MG63 (cell line): Measurements from ENCODE around the gene SMIM22. TPM values are rescaled to one million over a fixed set of nuclear protein-coding genes. Genes with fewer than 3 reads are reported as not detected.

ENCODE experiments used
- DNase-seq: peaks from one replicate; pipeline ENCODE4 v3.0.0-alpha.2; 2020
- H3K27me3 ChIP-seq: fragments of 250-450 bp; sonication (Bioruptor Pico); 2 replicates; pipeline ENCODE4 v1.5.1; 2020; ENCODE audit warnings: mild to moderate bottlenecking, moderate library complexity
- H3K36me3 ChIP-seq: fragments of 250-450 bp; sonication (Bioruptor Pico); 2 replicates; pipeline ENCODE4 v1.5.1; 2020; ENCODE audit warnings: mild to moderate bottlenecking, moderate library complexity
- H3K4me3 ChIP-seq: fragments of 250-450 bp; sonication (Bioruptor Pico); 2 replicates; pipeline ENCODE4 v1.5.1; 2020; ENCODE audit warnings: mild to moderate bottlenecking, moderate library complexity
- H3K9me3 ChIP-seq: fragments of 250-450 bp; sonication (Bioruptor Pico); 2 replicates; pipeline ENCODE4 v1.5.1; 2020; ENCODE audit warnings: mild to moderate bottlenecking, moderate library complexity
- total RNA-seq: library from RNA; depleted of rRNA; stranded (reverse); fragments of >200 nt; shearing (Covaris generic); gene quantifications from 2 replicates; pipeline ENCODE4 v1.2.3, GENCODE V29; 2014; ENCODE audit warnings: low replicate concordance; rRNA removed

Gene SMIM22, protein sequence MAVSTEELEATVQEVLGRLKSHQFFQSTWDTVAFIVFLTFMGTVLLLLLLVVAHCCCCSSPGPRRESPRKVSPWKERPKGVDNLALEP
- total RNA-seq = not detected in 2 replicates

DNA sequence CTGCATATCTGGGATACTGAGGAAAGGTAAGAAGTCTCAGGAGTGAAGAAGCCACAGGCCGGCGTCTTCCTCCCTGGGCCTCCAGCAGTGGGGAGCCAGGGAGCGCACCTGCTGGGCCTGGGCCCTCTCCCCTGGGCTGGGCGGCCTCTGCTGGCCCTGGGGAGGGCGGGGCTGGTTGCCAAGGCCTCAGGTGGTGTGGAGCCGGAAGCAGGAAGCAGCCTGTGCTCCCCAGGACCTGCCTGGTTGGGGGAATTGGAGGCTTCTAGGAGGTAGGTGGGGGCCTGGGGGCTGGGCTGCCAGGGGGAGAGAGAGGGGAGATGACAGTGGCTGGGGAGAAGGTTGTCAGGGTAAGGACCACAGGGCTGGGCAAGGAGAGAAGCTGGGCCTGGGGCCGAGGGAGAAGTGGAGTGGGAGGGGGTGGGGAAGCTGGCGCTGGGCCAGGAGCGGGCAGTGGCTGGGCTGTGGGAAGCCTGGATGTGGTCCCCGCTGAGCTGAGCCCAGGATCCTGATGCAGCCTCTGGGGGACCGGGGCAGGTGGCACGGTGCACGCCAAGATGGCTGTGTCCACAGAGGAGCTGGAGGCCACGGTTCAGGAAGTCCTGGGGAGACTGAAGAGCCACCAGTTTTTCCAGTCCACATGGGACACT is at the start of gene SMIM22:
SMIM22 (plus strand) TSS at position 189 of the 647 bp plus-strand sequence; CDS start at position 555, 366 bp downstream.
- Histone ChIP-seq H3K4me3 (no peak within 1 kb of the TSS), H3K36me3 (no peaks in the 10 kb centered on the region), H3K9me3 (no peaks in the 10 kb centered on the region), H3K27me3 (no peaks in the 10 kb centered on the region)
- DNase-seq = no peak

DNA sequence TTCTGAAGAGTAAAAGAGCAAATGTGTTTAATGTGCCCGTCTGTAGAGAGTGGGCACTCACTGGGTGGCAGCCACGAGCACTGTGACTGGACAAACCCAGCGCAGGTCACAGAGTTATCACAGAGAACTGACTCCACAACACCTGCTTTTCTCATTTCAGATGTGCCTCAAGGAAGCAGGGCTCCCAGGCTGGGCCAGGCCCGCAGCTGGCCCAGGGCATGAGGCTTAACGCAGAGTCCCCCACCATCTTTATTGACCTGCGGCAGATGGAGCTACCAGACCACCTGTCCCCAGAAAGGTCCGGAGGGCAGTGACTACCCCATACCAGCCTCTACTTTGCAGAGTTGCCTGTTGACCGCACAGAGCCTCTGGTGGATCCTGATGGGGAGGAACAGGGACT is 49.0 kb upstream of the SMIM22 start:
- no peaks in the 10 kb centered on the region for H3K9me3 ChIP-seq

DNA sequence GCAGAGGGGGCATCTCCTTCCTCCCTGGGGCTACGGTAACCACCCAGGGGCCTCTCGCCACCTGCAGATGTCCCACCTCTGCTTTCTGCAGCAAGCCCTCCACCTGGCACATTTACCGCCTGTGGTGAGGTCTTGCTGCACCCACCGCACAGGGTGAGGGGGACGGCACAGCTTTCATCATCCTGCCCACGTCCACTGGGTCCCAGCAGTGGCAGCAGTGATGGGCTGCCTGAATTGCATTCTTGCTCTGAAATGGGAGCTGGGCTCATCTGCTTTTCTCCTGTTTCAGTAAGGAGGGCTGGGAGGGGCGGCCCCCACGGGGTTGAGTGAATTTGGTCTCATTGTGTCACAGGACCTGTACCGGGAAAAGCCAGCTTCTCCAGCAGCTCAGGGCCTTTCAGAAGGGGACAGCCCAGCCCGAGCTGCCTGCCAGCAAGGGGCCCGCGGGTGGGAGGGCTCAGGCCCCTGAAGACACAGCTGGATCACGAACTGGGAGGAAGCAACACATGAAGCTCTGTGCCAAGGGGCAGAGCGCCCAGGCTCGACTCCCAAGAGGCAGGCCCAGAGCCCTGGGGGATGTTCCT is 48.1 kb upstream of the SMIM22 start:
- DNase-seq = peak; percentile 51
- Histone ChIP-seq H3K9me3 (no peaks in the 10 kb centered on the region), H3K4me3 (no peak overlapping the region), H3K27me3 (no peaks in the 10 kb centered on the region), H3K36me3 (peaks cover 14% of the 10 kb centered on the region)

More for the DNA sequence above, 49.0 kb upstream of the SMIM22 start:
- no peak for DNase-seq
- H3K36me3 ChIP-seq = peaks cover 7% of the 10 kb centered on the region
- H3K4me3 ChIP-seq = no peak overlapping the region
- H3K27me3 ChIP-seq = no peaks in the 10 kb centered on the region

DNA sequence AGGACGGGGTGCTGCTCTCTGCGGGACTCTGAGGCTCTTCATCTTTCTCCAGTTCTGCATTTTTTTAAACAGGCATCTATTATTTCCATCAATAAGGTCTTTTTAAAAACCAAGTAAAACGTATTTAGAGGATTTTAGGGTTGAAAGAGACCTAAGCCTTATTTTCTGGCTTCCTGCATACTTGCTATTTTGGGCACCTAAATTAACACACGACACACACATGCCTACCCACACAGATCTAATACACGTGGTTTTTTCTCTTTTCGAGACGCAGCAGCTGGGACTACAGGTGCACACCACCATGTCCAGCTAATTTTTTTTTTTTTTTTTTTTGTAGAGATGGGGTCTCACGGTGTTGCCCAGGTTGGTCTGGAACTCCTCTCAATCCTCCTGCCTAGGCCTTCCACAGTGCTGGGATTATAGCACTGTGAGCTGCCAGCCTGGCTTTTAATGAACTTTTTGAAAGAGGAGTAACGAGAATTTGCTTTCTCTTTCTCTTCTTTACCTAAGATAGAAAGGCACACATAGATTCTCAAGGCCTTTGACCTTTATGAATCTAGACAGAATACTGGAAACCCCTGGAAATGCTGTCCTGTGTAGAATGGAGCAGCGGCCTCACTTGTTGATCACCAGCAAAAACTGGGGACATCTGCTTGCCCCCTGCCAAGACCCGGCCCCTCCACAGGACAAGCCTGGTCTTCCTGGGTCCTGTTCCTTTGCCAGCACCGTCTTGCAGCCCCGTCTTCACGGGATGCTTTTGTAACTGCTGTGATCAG is 47.1 kb upstream of the SMIM22 start:
- no peak for DNase-seq
- Histone ChIP-seq H3K9me3 (no peaks in the 10 kb centered on the region), H3K36me3 (peaks cover 24% of the 10 kb centered on the region), H3K4me3 (no peak overlapping the region), H3K27me3 (no peaks in the 10 kb centered on the region)

DNA sequence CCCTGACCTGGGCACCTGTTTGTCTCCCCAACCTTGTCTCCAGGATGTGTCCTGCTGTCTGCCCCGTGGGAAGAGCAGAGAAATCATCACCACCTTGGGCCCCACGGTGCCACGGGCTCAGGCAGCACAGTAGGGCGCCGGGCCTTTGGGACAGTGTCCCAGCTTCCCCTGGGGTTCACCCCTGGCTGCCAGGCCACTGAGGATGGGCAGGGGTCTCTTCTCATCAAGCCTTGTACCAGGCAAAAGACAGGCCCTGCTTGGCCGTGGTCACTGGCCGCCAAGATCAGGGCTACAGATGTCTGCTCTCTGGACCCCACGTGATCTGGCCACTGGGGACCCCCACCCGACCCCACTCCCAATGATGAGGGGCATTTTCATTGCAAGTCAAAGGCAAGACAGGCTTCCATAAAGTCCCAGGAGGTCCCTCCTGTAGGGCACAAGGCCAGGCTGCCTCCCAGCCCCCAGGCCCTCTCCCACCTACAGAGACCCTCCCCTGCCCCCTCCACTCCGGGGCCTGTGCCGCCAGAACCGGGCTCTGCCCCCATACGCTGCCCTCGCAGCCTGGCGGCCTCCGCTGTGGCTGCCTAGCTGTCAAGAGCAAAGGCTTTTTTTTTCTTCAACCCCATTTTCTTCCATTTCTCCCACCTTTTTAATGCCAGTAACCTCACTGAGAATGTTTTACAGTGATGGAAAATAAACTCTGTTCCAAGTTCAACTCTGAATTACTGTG is 46.3 kb upstream of the SMIM22 start:
- DNase-seq = no peak
- no peaks in the 10 kb centered on the region for H3K9me3 ChIP-seq
- H3K27me3 ChIP-seq = no peaks in the 10 kb centered on the region
- H3K36me3 ChIP-seq = peaks cover 31% of the 10 kb centered on the region
- no peak overlapping the region for H3K4me3 ChIP-seq

DNA sequence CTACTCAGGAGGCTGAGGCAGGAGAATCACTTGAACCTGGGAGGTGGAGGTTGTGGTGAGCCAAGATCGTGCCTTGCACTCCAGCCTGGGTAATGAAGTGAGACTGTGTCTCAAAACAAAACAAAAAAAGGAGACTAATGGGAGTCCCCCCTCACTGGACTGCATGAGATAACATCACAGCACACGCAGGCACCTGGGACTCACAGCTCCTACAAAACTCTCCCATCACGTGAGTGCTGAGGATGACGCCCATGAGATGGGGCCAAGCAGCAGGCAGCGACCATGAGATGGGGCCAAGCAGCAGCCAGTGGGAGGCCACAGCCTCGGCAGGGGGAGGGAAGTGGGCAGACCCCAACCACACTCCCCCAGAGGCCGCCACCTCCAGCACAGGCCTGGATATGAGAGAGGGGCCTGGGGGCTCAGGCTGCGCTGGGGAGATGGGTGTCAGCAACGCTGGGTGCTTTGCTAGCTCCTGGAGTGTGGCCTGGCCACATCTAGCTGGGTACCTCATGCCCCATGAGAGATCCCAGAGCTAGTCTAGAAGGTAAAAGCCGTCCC is 45.4 kb upstream of the SMIM22 start:
- H3K27me3 ChIP-seq = no peaks in the 10 kb centered on the region
- H3K9me3 ChIP-seq = no peaks in the 10 kb centered on the region
- no peak for DNase-seq
- no peak overlapping the region for H3K4me3 ChIP-seq
- H3K36me3 ChIP-seq = peaks cover 33% of the 10 kb centered on the region

DNA sequence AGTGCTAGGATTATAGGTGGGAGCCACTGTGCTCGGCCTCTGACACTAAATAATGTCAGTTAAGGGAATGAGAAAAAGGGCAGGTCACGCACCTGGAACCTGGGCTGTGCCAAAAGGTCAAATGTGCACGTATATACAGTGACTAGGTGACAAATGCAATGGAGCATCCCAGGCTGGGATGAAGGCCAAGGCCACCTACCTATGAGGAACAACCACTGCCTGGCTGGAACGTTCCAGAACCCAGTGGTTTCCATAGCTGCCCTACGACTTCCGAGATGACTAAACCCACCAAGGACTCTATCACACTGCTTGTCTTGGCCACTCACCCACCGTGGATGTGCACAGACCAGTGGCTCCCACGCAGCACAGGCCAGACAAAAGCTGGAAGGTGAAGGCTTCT is 44.3 kb upstream of the SMIM22 start:
- H3K36me3 ChIP-seq = peaks cover 44% of the 10 kb centered on the region
- H3K27me3 ChIP-seq = no peaks in the 10 kb centered on the region
- H3K4me3 ChIP-seq = no peak overlapping the region
- peaks cover 6% of the 10 kb centered on the region for H3K9me3 ChIP-seq
- no peak for DNase-seq

DNA sequence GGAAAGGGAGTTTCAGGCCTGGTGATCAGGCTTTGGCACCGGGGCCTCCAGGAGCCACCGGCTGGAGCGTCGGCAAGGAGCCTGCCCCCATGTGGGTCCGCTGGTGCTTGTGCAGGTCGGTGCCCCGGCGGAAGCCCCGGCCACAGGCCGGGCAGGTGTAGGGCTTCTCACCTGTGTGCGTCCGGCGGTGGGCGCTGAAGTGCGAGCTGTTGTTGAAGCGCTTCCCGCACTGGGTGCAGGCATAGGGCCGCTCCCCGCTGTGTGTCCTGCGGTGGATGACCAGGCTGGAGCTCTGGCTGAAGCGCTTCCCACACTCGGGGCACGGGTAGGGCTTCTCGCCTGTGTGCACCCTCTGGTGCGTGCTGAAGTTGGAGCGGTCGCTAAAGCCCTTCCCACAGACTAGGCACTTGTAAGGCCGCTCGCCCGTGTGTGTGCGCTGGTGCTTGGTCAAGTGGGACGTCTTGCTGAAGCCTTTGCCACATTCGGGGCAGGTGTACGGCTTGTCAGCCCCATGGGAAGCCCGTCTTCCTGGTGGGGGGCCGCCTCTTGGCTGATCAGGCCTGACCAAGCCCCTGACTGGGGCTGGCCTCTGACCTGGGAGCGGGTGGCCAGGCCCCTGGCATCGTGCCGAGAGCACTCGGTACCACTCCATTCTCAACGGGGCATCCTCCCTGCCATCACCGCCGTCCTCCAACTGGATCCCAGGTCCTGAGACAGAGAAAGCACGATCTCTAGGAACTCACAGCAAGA is 42.6 kb upstream of the SMIM22 start:
- H3K4me3 ChIP-seq = no peak overlapping the region
- DNase-seq = no peak
- peaks cover 59% of the 10 kb centered on the region for H3K36me3 ChIP-seq
- peaks cover 6% of the 10 kb centered on the region for H3K9me3 ChIP-seq
- H3K27me3 ChIP-seq = no peaks in the 10 kb centered on the region

DNA sequence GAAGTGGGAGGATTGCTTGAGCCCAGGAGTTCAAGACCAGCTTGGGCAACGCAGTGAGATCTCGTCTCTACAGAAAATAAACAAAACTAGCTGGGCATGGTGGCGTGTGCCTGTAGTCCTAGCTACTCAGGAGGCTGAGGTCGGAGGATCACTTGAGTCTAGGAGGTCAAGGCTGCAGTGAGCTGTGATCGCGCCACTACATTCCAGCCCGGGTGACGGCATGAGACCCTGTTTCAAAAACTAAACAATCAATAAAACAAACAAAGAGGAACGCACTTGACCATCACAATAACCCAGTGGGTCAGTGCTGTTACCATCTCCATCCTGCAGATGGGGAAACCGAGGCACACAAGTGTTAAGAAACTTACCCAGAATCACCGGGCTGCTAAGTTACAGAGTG is 41.9 kb upstream of the SMIM22 start:
- peaks cover 6% of the 10 kb centered on the region for H3K9me3 ChIP-seq
- DNase-seq = no peak
- peaks cover 64% of the 10 kb centered on the region for H3K36me3 ChIP-seq
- no peak overlapping the region for H3K4me3 ChIP-seq
- no peaks in the 10 kb centered on the region for H3K27me3 ChIP-seq

DNA sequence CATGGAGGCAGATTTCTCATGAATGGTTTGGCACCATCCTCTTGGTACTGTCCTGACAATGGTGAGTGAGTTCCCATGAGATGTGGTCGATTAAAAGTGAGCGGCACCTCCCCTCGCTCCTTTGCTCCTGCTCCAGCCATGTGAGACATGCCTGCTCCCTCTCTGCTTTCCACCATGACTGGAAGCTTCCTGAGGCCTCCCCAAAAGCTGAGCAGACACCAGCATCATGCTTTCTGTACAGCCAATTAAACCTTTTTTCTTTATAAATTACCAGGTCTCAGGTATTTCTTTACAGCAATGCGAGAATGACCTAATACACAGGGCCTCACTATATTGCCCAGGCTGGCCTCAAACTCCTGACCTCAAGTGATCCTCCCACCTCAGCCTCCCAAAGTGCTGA is 40.3 kb upstream of the SMIM22 start:
- peaks cover 6% of the 10 kb centered on the region for H3K9me3 ChIP-seq
- DNase-seq = no peak
- H3K4me3 ChIP-seq = no peak overlapping the region
- no peaks in the 10 kb centered on the region for H3K27me3 ChIP-seq
- peaks cover 79% of the 10 kb centered on the region for H3K36me3 ChIP-seq

DNA sequence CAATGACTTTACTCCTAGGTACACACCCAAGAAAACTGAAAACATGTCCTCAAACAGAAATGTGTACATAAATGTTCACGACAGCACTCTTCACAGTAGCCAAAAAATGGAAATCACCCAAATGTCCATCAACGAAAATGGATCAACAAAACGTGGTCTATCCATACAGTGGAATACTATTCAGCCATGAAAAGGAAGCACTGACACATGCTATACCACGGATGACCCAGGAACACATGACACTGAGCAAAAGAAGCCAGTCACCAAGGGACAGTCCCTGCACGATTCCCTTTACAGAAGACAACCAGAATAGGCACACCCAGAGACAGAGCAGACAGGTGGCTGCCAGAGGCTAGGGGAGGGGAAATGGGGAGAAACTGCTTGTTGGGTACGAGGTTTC is 39.5 kb upstream of the SMIM22 start:
- peaks cover 85% of the 10 kb centered on the region for H3K36me3 ChIP-seq

DNA sequence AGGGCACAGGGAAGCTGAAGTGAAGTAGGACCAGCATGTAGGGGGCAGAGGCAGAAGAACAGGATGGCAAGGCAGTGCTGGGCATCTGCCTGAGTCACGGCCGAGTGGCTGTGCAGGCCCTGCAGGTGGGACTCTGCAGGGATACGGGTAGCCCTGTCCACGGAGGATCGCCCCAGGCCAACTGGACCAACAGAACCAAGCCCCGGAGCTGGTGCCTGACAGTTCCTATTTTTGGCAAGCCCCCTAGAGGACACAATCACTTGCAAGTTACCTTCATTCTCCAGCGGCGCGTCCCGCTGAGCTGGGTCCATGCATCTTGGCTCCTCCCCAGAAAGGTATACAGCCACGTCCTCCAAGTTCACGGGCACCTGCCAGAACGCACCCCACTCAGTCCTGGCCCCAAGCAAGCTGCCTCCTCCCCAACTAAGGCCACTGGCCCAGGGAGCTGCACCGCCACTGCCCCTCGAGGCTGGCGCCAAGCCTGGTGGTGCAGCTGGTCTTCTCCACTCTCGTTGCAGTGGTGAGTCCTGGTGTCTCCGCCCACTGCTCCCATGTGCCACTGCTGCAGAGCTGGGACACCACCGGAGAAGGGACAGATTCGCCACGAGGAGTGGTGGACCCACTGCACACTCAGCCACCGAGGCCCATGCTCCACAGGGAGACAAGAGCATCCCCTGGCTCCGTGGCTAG is 34.8 kb upstream of the SMIM22 start:
- Histone ChIP-seq H3K27me3 (no peaks in the 10 kb centered on the region), H3K36me3 (peaks cover 90% of the 10 kb centered on the region), H3K4me3 (no peak overlapping the region), H3K9me3 (peaks cover under 1% of the 10 kb centered on the region)
- no peak for DNase-seq

More for the DNA sequence above, 39.5 kb upstream of the SMIM22 start:
- DNase-seq = no peak
- peaks cover 6% of the 10 kb centered on the region for H3K9me3 ChIP-seq
- no peaks in the 10 kb centered on the region for H3K27me3 ChIP-seq
- H3K4me3 ChIP-seq = no peak overlapping the region

DNA sequence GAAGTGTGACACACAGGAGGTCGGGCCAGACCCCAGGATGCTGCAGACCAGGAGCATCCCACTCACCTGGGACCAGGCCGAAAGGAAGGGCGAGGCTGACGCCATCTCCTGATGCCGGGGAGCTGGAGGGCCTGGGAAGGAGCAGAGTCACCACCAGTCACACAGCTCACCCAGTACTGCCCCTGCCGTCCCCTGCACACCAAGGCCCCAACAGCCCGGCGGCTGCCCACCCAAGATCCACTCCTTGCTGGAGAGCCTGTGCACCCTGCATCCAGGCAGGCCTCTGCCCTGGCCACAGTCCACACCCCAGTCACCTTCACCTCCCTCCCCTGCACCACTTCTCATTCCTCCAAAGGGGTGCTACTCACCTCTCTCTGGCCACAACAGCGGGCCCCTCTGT is 33.0 kb upstream of the SMIM22 start:
- Histone ChIP-seq H3K36me3 (peaks cover 84% of the 10 kb centered on the region), H3K9me3 (no peaks in the 10 kb centered on the region), H3K27me3 (no peaks in the 10 kb centered on the region), H3K4me3 (no peak overlapping the region)
- DNase-seq = no peak

DNA sequence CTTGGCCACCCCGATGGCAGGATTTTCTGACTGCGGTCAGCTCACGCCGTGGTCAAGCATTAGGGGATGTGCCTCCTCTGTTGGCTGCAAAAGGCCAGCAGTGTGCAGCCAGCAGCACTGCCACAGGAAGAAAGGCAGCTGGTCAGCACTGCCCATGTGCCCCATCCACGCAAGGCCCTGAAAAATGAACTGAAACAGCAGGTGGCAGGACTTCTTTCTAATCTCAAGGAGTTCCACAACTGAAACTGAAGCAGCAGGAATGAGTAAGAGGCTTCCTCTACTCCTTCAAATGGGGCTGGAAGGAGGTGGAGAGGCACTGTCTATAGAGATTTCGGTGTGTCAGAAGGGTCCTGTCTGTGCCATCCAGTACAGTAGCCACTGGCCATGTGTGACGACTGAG is 31.4 kb upstream of the SMIM22 start:
- DNase-seq = no peak

More for the DNA sequence above, 31.4 kb upstream of the SMIM22 start:
- Histone ChIP-seq H3K27me3 (no peaks in the 10 kb centered on the region), H3K9me3 (no peaks in the 10 kb centered on the region), H3K36me3 (peaks cover 70% of the 10 kb centered on the region), H3K4me3 (no peak overlapping the region)
